HG03378 (cell line): ENCODE results near the gene HMMR.
"Not testable (repeated sequence)": the region's sequence is repeated elsewhere in the genome, so short reads cannot be mapped to it uniquely, and the experiment has no call there.

Experiments used
- ATAC-seq: cut with Tn5 transposase; IDR thresholded peaks from one replicate; pipeline ENCODE4 v1.9.1; 2021; ENCODE audit warnings: mild to moderate bottlenecking, moderate library complexity; ENCODE audit not compliant: unreplicated experiment

Gene HMMR, protein sequence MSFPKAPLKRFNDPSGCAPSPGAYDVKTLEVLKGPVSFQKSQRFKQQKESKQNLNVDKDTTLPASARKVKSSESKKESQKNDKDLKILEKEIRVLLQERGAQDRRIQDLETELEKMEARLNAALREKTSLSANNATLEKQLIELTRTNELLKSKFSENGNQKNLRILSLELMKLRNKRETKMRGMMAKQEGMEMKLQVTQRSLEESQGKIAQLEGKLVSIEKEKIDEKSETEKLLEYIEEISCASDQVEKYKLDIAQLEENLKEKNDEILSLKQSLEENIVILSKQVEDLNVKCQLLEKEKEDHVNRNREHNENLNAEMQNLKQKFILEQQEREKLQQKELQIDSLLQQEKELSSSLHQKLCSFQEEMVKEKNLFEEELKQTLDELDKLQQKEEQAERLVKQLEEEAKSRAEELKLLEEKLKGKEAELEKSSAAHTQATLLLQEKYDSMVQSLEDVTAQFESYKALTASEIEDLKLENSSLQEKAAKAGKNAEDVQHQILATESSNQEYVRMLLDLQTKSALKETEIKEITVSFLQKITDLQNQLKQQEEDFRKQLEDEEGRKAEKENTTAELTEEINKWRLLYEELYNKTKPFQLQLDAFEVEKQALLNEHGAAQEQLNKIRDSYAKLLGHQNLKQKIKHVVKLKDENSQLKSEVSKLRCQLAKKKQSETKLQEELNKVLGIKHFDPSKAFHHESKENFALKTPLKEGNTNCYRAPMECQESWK

DNA sequence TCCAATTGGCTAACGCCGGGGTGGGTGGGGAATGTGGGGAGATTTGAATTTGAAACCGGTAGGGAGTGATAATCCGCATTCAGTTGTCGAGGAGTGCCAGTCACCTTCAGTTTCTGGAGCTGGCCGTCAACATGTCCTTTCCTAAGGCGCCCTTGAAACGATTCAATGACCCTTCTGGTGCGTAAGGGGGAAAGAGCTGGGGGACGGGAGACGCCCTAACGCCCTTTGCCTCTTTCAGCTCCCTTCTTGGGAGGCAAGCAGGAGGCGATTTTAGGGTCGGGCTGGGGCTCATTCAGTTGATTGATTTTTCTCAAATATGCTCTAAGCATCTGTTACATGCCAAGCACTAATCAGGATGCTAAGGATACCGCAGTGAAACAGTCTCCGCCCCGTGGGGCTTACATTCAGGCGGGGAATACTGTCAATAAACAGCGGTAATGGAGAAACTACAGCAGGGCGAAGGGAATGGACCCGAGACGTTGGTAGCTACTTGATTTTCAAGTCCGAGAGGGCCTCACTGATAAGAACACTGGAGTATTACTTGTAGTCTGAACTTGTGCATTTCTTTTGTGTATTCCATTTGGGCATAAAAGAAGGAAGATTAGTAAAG lies at the start of gene HMMR:
HMMR (plus strand) TSS at position 71 of the 610 bp plus-strand sequence; CDS start at position 132, 61 bp downstream.
- no peak for ATAC-seq

DNA sequence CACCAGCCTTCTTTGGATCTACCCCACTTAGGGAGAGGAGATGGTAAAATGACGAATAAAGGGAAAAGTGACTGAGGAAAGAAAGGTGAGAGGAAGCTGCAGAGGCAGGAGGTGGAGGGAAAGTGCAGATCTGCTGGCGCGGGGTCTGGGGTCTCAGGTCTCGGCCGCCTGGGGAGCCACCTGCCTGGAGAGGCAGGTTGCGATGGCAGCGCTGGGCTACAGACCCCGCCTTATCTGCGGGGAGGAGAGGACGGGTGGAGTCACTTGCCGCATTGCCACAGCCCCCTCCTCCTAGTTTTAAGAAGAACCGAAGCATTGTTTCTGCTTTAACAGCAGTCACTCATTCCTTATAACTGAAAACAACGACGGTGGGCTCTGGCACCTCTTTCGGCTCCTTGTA lies 44.8 kb upstream of the HMMR start:
- not testable (repeated sequence) for ATAC-seq

DNA sequence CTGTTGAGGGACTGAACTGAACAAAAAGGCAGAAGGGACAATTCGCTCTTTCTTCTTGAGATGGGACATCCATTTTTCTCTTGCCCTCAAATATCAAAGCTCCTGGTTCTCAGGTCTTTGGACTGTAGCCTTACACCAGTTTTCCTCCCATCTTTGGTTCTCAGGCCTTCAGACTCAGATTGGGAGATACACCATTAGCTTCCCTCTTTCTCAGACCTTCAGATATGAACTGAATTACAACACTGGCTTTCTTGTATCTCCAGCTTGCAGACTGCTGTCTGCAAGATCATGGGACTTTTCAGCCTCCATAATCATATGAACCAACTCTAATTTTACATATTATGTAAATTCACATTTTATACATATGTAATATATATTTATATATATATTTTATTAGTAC lies 35.6 kb upstream of the HMMR start:
- no peak for ATAC-seq

DNA sequence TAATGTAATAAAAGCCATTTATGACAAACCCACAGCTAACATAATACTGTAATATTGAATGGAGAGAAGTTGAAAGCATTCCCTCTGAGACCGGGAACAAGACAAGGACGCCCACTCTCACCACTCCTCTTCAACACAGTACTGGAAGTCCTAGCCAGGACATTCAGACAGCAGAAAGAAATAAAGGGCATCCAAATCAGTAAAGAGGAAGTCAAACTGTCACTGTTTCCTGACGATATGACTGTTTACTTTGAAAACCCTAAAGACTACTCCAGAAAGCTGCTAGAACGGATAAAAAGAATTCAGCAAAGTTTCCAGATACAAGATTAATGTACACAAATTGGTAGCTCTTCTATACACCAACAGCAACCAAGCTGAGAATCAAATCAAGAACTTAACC lies 34.3 kb upstream of the HMMR start:
- ATAC-seq = not testable (repeated sequence)

DNA sequence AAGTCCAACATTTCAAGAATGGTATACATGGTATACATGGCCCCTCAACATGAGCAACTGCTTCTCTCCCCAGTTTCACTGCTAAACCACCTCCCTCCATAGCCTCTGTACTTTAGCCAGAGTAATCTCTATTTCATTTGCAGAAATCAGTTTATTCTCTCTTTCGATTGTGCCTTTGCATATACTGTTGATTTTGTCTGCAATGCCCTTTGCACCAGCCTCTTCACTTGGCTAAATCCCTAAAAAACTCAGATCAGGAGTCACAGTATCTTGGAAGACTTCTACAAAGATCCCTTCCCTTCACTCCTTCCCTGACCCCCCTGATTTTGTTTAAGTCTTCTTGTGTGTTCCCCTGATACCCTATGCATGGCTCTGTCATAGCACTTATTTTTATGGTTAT lies 27.9 kb upstream of the HMMR start:
- no peak for ATAC-seq

DNA sequence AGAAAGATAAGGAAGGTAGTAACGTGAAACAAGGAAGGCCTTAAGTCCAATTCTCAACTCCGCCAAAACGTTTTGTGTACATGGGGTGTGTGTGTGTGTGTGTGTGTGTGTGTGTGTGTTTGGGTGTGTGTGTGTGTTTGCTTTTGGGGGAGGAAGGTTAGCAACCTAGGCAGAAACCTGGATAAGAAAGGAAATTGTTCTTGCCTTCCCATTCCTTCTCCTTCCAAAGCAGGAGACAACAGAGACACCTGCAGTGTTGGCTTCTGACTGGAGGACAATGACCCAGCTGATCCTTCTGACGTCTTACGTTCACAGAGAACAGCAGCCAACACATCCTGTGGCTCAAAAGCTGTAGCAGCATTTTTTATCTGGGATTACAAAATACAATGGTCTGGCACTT lies 27.2 kb upstream of the HMMR start:
- no peak for ATAC-seq

DNA sequence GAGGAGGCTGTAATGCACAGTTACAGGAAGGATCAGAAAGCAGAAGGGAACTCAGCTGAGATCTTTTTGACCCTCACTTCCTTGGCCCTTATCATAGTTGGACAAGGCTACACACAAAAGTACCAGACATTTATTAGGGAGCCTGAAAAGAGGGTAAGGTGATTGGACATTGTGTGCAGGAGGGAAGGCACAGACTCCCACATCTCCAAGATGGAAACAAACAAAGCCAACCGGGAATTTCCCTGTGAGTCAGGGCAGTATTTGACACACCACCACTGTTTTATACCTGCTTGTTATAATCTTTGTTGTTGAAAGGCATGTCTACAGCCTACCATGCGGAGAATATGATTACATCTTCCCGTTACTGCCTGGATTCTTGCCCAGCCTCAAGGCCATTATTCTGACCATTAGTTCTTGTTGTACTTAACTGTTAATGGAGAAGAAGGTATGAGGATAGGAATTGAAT lies 26.0 kb upstream of the HMMR start:
- ATAC-seq = no peak

DNA sequence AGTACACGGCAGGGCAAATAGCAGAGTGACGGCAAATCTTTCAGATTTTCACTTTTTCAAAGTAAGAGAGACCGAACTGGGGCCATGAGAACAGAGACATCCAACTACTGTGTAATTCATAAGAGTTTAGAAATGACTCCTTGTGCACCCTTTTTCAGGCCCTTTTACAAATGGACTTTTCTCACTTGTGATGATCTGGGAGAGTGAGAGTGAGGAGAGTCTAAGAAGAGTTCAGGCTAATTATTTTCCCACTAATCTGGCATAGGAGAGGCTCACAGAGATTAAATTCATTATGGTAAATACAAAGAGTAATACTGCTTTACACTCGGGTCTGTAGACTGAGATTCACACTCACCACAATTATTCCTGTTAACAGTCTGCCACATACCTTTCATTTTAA lies 23.9 kb upstream of the HMMR start:
- ATAC-seq = no peak

DNA sequence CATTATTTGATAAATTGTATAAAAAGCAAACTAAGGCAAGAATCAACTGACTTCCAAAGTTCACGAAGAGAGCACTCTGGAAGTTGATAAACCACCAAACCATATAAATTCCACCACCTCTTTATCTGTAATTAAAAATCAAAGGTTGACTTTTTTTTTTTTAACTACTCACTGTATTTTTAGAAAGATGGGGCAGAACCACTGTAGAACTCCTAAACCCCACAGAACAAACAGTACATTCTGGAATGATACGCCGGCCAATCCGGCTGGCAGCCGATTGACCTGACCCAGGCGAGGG lies 23.5 kb upstream of the HMMR start:
- ATAC-seq = no peak

DNA sequence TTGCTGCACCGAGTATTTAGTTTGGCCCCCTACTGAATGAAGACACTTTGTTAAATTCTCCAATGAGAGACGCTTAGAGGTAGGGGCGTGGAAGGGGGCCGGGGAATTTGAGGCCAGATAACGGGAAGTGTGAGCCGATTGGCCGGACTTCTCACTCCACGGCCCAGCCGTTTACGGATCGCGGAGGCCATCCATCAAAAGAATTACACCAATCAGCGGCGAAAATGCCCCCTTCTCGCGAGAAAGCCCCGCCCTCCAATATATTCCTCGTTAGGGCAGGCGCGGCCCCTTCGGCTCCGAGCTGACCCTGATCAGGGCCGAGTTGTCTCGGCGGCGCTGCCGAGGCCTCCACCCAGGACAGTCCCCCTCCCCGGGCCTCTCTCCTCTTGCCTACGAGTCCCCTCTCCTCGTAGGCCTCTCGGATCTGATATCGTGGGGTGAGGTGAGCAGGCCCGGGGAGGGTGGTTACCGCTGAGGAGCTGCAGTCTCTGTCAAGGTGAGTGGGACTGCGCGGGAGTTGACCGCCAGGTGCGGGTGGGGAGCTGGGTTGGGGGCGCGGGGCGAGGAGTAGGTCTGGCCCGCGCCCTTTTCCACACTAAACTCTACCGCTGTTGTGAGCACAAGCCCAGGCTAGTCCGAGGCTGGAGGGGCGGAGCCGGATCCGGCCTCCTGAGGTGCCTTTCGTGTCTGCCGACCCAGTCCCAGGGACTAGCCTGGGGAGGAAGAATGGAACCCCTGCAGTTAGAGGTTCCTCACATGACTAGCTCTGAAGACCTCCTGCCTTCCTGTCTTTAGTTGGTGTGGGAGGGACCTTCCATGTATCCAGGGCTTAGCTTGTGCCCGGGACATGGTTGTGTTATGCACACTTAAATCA lies 22.9 kb upstream of the HMMR start, which contains the start of gene CCNG1:
CCNG1 (plus strand) TSS at position 287 of the 874 bp plus-strand sequence. CDS start 1,662 bp downstream, outside the sequence.
- ATAC-seq = peak; percentile 96

DNA sequence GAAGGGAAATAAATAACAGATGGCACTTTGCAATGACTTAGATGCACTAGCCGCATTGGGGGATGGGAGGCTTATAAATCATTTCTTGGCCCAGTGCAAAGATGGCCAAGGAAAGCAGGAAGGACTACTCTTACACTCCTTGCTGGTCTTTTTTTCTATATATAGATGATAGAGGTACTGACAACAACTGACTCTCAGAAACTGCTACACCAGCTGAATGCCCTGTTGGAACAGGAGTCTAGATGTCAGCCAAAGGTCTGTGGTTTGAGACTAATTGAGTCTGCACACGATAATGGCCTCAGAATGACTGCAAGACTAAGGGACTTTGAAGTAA lies 21.4 kb upstream of the HMMR start:
- no peak for ATAC-seq

DNA sequence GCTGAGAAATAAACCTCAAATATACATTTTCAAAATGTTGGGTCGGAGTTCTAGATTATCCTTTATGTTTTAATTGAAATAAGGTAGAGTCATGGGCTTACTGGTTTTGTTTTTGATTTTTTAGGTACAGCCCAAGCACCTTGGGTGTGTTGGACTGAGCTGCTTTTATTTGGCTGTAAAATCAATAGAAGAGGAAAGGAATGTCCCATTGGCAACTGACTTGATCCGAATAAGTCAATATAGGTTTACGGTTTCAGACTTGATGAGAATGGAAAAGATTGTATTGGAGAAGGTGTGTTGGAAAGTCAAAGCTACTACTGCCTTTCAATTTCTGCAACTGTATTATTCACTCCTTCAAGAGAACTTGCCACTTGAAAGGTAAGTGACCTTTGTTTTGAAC lies 19.5 kb upstream of the HMMR start:
- no peak for ATAC-seq

DNA sequence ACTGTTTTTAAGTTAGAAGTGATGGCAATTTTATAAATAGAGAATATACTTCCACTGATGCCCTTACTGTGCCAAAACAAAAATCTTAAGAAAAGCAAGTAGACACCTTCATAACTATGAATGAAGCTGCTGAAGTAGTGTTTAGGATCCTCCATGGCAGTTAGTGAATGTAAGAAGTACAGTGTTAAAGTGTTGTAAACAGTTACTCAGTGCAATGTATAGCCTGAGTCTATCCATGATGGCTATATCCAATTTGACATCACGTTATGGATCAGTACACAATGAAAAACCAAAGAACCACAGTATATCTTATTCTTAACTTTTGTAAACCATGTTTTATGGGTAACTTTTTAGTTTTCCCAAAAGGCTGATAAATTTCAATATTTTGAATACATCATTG lies 15.9 kb upstream of the HMMR start:
- ATAC-seq = no peak

DNA sequence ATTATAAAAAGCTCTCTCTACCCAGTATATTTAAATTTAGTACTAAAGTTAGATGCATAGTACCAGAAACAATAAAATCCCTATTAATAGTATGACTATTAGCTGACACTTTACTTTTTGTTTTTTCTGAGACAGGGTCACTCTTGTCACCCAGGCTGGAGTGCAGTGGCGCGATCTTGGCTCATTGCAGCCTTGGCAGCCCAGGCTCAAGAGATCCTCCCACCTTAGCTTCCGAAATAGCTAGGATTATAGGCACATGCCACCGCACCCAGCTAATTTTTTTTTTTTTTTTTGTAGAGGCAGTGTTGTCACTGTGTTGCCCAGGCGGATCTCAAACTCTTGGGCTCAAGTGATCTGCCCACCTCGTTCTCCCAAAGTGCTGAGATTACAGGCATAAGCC lies 15.1 kb upstream of the HMMR start:
- no peak for ATAC-seq

DNA sequence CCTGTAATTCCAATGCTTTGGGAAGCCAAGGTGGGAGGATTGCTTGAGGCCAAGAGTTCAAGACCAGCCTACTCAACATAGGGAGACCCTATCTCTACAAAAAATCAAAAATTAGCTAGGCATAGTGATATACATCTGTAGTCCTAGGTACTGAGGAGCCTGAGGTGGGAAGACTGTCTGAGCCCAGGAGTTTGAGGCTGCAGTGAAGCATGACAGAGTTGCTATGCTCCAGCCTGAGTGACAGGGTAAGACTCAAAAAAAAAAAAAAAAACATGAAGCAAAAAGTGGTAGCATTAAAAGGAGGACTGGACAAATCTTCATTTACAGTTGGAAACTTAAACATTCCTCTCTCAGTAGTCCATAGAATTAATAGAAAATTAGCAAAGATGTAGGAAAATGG lies 13.2 kb upstream of the HMMR start:
- ATAC-seq = no peak

DNA sequence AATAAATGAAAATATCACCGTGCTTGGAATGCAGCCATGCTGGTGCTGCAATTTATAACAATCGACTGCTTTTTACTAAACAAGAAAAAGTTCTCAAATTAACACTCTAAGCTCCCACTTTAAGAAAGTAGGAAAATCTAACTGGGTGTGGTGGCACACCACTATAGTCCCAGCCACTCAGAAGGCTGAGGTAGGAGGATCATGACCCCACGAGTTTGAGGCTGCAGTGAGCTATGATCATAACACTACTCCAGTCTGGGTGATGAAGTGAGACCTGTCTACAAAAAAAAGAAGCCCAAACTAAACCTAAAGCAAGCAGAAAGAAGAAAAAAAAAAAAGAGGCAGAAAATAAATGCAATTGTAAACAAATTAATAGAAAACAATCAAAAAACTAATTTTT lies 12.6 kb upstream of the HMMR start:
- ATAC-seq = no peak

DNA sequence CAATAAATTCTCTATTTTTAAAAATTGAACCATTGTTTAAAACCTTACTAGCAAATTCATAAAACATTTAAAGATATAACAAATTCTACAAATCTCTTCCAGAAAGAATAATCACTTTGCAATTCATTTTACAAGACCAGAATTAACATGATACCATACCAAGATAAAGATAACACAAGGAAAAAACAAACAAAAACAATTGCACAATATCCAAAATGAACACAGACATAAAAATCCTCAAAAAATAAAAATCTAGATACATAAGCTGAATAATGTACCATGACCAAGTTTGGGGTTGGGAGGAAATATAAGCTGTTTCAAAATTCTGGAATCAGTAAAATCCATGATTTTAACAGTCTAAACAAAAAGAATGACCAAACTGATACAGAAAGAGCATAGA lies 11.9 kb upstream of the HMMR start:
- ATAC-seq = no peak

DNA sequence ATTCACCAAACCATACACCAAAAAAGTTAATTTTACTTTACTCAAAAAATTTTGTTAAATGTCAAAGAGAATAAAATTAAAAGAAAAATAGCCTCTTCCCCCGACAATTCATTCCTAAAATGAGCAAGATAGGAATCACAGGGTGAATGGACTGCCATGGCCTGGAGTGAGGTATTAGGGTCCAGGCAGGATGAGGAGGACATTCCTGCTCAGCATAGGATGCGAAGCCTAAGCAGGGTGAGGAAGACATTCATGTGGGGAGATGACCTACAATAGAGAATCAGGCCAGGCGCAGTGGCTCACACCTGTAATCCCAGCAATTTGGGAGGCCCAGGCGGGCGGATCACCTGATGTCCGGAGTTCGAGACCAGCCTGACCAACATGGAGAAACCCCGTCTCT lies 8.9 kb upstream of the HMMR start:
- ATAC-seq = no peak

DNA sequence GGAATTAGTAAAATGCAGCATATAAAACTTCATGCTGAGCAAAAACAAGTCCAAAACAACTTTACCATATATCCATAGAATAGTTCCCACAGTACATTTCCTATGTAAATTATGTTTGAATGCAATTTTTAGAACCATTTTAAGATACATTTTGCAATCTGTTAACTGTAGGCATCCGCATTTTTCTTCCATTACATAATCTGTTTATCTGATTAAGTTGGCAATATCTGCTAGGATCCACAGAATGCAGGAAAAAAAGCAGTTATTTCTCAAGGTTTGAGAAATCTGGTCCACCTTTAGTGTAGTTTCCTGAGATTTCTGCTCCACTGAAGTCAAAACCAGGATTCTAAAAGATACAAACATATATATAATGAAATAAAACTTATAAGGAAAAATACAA lies 6.7 kb upstream of the HMMR start:
- ATAC-seq = no peak

DNA sequence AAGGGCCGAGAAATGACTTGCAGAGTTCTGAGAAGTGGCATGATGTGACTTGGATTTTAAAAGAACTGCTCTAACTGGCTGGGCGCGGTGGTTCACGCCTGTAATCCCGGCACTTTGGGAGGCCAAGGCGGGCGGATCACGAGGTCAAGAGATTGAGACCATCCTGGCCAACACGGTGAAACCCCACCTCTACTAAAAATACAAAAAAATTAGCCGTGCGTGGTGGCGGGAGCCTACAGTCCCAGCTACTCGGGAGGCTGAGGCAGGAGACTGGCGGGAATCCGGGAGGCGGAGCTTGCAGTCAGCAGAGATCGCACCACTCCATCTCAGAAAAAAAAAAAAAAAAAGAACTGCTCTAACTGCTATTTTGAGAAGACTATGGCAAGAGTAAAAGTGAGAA lies 5.0 kb upstream of the HMMR start:
- ATAC-seq = not testable (repeated sequence)

DNA sequence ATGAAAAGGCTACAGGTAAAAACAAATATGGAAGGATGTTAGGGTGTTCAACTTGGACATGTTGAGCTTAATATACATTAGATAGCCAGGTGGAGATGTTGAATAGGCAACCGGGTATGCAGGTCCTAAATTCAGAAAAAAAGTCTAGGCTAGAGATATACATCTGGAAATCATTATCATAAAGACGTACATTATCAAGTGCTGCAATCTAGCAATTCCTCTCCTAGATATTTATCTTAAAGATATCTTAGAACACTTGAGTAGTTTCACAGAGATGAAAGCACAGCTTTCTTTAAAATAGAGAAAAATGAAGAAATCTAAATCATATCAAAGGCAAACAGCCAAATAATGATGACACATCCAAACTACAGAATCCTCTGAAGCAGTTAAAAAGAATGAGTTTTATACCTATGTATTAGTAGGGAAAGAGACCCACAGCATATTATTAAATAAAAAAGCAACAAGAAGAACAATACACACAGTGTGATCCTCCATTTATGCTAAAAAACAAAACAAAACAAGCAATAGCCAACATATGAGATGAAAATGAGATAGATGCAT lies 4.3 kb upstream of the HMMR start:
- ATAC-seq = no peak
